ENCODE data around the gene ATF7IP.

Gene ATF7IP

DNA sequence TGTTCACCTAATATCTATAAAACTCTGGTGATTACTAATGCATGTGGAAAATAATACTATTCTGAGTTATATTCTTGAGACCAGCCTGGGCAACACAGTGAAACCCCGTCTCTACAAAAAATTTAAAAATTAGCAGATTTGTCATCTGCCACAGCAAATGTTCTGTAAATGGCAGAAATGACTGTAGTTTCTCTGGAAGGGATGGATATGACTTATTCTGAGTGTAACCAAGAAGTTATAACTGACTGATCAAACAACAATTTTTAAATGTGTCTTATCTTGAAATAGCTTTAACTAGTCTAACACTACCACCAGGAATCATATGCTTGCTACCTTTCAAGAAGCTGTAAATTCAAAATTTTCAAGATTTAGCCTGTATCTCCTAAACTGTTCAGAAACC is 113.5 kb downstream of the ATF7IP start:
- no peak overlapping the region for H3K27ac ChIP-seq
- no peak for TF ChIP-seq CTCF (IDR thresholded peaks at IDR 0.05)
- no peak for TF ChIP-seq ZFX (IDR thresholded peaks at IDR 0.05; ENCODE audit: borderline replicate concordance)

DNA sequence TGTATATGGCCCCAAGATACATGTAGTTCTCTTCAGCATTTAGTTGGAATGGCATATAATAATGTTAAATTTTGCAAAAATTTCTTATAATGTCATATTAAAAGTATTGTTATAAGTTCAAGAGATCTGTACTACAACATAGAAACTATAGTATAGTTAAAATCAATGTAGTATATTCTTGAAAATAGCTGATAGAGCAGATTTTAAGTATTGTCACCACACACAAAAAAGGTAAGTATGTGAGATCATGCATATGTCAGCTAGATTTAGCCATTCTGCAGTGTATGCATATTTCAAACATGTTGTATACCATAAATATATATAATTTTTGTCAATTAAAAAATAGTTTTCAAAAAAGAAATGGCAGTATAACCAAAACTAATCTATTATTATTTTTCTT is 115.7 kb downstream of the ATF7IP start:
- no peak overlapping the region for H3K27ac ChIP-seq
- TF ChIP-seq ZFX (IDR thresholded peaks at IDR 0.05; ENCODE audit: borderline replicate concordance) (no peak), CTCF (IDR thresholded peaks at IDR 0.05) (no peak)

DNA sequence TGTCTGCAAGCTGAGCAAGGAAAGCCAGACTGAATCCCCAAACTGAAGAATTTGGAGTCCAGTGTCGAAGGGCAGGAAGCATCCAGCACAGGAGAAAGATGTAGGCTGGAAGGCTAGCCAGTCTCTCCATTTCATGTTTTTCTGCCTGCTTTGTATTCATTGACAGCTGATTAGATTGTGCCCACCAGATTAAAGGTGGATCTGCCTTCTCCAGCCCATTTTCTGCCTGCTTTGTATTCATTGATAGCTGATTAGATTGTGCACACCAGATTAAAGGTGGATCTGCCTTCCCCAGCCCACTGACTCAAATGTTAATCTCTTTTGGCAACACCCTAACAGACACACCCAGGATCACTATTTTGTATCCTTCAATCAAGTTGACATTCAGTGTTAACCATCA is 116.9 kb downstream of the ATF7IP start:
- no peak overlapping the region for H3K27ac ChIP-seq
- TF ChIP-seq ZFX (IDR thresholded peaks at IDR 0.05; ENCODE audit: borderline replicate concordance) = no peak
- no peak for TF ChIP-seq CTCF (IDR thresholded peaks at IDR 0.05)

DNA sequence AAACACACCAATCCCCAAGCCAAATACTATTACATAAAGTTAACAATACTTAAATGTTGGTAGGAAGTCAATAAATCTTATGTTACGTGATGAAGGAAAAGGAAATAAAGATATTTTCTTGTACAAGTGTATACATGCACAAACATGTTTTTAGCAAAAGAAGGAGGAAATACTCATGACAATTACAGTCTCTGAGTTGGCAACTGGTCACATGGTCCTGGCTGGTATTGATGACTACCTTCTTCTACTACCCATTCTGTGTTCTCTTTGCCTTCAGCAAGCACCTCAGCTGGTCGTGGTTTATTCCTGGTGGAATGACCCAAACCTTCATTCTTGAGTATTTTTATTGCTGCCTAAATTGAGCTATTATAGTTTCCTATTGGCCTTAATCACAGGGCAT is 117.4 kb downstream of the ATF7IP start:
- no peak overlapping the region for H3K27ac ChIP-seq
- TF ChIP-seq CTCF (IDR thresholded peaks at IDR 0.05) (no peak), ZFX (IDR thresholded peaks at IDR 0.05; ENCODE audit: borderline replicate concordance) (no peak)

DNA sequence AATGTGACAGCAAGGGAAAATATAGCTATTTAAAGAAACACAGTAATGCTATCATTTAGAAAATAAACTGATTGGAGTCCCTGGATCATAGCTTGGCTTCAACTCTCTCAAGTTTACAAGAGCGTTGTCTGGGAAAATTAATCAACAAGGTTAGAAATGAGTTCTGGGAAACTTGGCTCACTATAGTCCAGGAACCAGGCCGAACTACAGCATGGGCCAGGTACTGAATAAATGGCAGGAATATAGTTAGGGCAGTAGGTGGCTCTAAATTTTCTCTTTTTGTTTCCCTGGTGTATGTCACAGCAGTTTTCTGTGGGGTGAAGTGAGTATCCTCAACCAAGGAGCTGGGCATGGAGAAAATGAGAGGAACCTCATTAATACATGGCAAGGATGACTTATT is 129.8 kb downstream of the ATF7IP start:
- TF ChIP-seq CTCF (IDR thresholded peaks at IDR 0.05) = no peak
- H3K27ac ChIP-seq = no peak overlapping the region

DNA sequence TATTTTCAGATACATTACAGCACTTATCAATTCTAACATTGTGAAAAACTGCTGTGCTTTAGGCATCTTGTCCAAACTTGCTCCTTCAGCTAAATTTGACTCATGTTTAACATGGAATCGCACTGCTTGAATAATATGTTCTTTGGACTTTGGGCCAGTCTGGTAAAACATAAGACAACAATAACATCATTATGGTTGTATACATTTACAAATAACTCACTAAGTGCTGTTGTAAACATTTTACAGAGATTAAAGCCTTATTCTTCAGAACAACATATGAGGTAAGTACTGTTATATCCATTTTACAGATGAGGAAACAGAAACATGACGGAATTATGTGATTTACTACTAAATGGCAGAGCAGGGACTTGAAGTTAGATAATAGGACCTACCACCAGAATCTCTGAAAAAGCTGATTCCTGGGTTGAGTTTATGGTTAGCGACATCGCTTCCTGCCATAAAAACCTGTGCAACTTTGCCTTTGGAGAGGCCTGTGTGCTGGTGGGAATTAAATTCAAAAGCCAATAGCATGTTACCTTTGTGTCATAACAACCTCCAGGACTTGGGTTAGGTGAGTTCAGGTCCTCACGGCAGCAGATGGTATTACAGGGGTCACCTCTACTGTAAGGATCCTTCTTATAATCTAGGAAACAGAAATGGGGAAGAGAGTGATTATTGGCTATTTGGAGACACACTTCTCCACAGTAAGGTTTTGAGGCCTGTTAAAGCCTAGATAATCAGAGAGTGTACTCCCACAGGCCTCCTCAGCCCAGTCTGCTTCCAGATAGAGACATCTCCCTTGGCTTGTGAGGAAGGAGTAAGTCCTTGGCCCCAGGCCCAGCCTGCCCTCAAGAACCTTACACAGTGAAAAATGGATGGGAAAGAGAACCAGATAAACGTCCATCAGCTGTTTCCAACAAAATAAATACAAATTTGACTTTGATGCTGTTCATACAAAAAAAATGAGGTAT is 140.4 kb downstream of the ATF7IP start:
- TF ChIP-seq ZFX (IDR thresholded peaks at IDR 0.05; ENCODE audit: borderline replicate concordance) (no peak), CTCF (IDR thresholded peaks at IDR 0.05) (no peak)
- H3K27ac ChIP-seq = no peak overlapping the region

- no peak for TF ChIP-seq CTCF (IDR thresholded peaks at IDR 0.05)
- no peak overlapping the region for H3K27ac ChIP-seq
Measured at GRCh38 chr12:14510574-14510973, 145.1 kb downstream of the ATF7IP start.

Measured in 22Rv1 (cell line).